Activated T-cell treated with anti-CD3 and anti-CD28 coated beads for 4 hours (primary cell): ENCODE results near the gene OR8S1.
"Not testable (repeated sequence)": the region's sequence is repeated elsewhere in the genome, so short reads cannot be mapped to it uniquely, and the experiment has no call there.

Experiments used
- DNase-seq: peaks from one replicate; pipeline ENCODE4 v3.0.0-alpha.2; 2020

The OR8S1 gene, protein sequence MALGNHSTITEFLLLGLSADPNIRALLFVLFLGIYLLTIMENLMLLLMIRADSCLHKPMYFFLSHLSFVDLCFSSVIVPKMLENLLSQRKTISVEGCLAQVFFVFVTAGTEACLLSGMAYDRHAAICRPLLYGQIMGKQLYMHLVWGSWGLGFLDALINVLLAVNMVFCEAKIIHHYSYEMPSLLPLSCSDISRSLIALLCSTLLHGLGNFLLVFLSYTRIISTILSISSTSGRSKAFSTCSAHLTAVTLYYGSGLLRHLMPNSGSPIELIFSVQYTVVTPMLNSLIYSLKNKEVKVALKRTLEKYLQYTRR

GRCh38 chr12:48525332-48525731, at the start of gene OR8S1:
Gene OR8S1, plus strand, starts transcription at chr12:48525632. Its CDS starts 0 bp downstream, at chr12:48525632.
- DNase-seq, result no peak

DNA sequence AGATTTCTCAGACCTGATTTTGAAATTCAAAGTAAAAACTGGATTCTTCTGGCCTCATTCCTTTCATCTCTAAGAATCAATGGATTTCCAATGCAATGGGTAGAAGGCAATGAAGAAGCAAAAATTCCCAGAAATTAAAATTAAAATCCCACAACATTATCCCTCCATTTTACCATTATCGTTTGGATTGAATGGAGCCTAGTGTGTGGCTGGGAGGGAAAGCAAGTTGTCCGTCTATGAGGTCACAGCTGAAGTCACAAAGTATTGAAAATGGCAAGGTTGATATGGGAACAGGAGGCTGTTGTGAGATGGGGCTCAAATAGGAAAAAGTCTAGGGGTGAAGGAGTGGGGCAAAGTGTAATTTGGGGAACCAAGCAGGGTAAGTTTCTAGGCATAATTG, 43.2 kb upstream of the OR8S1 start, which contains the start of gene C12orf54:
C12orf54 (plus strand) TSS at position 301 of the 400 bp plus-strand sequence. CDS start 799 bp downstream, outside the sequence.
- DNase-seq, result no peak

- DNase-seq, result no peak
Observed at GRCh38 chr12:48482930-48483329, 42.5 kb upstream of the OR8S1 start.

- DNase-seq, result no peak
Observed at GRCh38 chr12:48486261-48486660, 39.2 kb upstream of the OR8S1 start.

DNA sequence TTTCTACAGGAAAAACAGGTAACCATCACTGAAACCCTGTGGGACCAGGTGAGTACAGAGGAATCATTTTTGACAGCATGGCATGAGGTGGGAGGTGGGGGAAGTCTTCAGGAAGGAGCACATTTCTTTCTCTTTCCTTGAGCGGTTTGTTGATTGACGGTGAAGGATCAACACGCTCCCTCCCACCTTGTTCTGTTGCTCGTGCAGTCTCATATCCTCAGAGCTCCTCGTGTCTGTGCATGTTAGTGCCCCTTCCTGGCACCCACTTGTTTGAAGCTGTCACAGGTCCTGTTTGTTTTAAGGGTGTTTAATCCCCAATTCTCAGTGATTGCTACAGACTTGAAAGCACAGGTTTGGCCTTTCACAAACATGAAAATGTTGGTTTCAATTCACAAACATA, 38.8 kb upstream of the OR8S1 start:
- no peak for DNase-seq

DNA sequence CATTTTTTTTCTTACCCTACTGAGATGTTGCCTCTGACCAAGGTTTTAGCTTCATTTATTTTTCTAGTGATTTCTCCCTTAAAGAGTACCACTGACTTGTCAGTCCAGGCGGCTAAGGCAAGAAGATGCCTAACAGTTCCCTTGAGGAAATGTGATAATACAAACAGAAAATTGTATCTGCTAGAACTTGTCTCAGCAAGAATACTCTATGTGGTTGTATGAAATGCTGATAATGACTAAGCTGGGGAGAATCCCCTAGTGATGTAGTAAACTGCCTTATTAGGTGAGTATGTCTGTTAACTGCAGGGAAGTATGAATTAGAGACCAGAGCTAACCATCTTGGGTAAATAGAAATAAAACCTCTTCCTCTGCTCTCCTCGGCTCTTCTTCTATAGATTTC, 36.4 kb upstream of the OR8S1 start:
- DNase-seq, result no peak

- not testable (repeated sequence) for DNase-seq
Observed at GRCh38 chr12:48489456-48489855, 36.0 kb upstream of the OR8S1 start.

DNA sequence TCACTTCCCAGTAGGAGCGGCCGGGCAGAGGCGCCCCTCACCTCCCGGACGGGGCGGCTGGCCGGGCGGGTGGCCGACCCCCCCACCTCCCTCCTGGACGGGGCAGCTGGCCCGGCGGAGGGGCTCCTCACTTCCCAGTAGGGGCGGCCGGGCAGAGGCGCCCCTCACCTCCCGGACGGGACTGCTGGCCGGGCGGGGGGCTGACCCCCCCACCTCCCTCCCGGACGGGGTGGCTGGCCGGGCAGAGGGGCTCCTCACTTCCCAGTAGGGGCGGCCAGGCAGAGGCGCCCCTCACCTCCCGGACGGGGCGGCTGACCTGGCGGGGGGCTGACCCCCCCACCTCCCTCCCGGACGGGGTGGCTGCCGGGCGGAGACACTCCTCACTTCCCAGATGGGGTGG, 25.2 kb upstream of the OR8S1 start:
- DNase-seq, result not testable (repeated sequence)

DNA sequence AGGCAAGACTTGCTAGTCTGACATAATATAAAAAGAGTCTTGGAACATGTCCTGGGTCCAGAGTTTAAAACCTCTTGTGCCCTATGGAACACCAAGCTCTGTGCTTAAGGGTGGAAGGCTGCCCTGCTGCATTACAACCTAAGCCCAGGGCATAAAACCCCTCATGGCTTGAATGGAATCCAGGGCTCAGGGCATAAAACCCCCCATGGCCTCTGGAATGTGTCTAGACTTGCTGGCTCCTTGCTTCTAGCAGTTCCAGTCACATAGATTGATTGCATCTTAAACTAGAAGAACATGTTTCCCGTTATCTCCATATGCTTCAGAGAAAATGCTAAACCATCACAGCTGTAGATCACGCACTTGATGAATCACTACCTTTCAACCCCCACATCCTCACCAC, 18.6 kb upstream of the OR8S1 start:
- not testable (repeated sequence) for DNase-seq

GRCh38 chr12:48508987-48509386, 16.4 kb upstream of the OR8S1 start:
- DNase-seq, result no peak

GRCh38 chr12:48510111-48510510, 15.3 kb upstream of the OR8S1 start:
- DNase-seq, result no peak

DNA sequence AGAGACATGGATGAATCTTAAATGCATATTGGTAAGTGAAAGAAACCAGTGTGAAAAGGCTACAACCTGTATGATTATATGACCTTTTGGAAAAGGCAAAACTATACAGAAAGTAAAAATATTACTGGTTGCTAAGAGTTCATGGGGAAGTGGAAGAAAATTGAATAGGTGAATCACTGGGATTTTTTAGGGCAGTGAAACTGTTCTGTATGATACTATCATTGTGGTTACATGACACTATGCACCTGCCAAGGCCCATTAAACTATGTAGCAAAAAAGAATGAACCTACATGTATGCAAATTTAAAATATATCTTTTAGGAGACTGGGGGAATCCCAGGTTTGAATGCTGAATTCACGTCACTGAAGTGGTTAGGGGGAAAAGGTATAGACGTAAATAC, 12.6 kb upstream of the OR8S1 start:
- no peak for DNase-seq

- no peak for DNase-seq
Observed at GRCh38 chr12:48514728-48515127, 10.7 kb upstream of the OR8S1 start.

- DNase-seq, result not testable (repeated sequence)
Observed at GRCh38 chr12:48520381-48520780, 5.1 kb upstream of the OR8S1 start.

GRCh38 chr12:48527891-48528670, 2.6 kb downstream of the OR8S1 start:
- no peak for DNase-seq

DNA sequence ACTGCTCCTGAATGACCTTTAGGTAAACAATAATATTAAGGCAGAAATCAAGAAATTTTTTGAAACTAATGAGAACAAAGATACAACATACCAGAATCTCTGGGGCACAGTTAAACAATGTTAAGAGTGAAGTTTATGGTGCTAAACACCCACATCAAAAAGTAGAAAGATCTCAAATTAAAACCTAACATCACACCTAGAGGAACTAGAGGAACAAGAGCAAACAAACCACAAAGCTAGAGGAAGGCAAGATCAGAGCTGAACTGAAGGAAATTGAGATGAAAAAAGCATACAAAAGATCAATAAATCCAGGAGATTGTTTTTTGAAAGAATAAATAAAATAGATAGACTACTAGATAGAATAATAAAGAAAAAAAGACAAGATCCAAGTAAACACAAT, 7.2 kb downstream of the OR8S1 start:
- no peak for DNase-seq

GRCh38 chr12:48536602-48537001, 11.2 kb downstream of the OR8S1 start:
- DNase-seq, result no peak

- peak; percentile 8 for DNase-seq
Observed at GRCh38 chr12:48542300-48542928, 17.0 kb downstream of the OR8S1 start.

DNA sequence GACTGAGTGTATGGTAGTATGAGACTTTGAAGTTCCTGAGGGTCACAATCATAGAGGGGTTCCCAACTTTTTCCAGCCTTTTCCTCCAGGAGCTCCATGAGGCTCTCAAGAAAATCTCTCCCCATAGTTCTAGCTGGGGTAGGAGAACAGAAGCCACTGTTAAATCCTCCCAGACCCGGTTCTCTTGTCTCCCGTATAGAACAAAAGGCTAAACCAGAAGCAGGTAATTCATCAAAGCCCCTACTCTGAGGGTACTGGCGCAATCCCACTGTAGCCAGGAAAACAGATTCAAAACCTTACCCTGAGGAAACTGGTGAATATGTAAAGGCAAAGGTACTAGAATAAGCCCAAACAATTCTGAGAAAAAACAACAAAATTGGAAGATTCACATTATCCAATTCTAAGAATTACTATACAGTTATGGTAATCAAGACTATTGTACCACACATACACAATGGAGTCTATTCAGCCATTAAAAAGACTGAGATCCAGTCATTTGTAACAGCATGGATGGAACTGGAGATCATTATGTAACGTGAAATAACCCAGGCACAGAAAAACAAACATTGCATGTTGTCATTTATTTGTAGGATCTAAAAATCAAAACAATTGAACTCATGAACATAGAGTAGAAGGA, 20.5 kb downstream of the OR8S1 start:
- DNase-seq, result no peak

GRCh38 chr12:48547012-48547411, 21.6 kb downstream of the OR8S1 start:
- not testable (repeated sequence) for DNase-seq

GRCh38 chr12:48551636-48552035, 26.2 kb downstream of the OR8S1 start:
- DNase-seq, result not testable (repeated sequence)

GRCh38 chr12:48553666-48554343, 28.4 kb downstream of the OR8S1 start:
- DNase-seq, result not testable (repeated sequence)

- DNase-seq, result no peak
Observed at GRCh38 chr12:48556631-48557030, 31.2 kb downstream of the OR8S1 start.
